Cardiac muscle cell (in vitro differentiated cells and primary cell): ENCODE results near the gene OR4K15. TPM values are rescaled to one million over a fixed set of nuclear protein-coding genes. Genes with fewer than 3 reads are reported as not detected.

Source experiments
- DNase-seq, 2 donors: peaks; one replicate each; pipeline versions ENCODE4 v3.0.0 to v3.0.0-alpha.2; 2010 to 2017; ENCODE audit warnings: low read depth in 1 of 2, low spot score in 1 of 2
- H3K27ac ChIP-seq: fragments of 200-600 bp; sonication (generic); 2 replicates; pipeline ENCODE4 v1.5.1; 2016
- H3K27me3 ChIP-seq: fragments of 200-600 bp; sonication (generic); 2 replicates; pipeline ENCODE4 v1.6.0; 2016; ENCODE audit warnings: control low read depth
- H3K36me3 ChIP-seq: fragments of 200-600 bp; sonication (generic); 2 replicates; pipeline ENCODE4 v1.5.1; 2016; ENCODE audit warnings: control low read depth
- H3K4me1 ChIP-seq: fragments of 200-600 bp; sonication (generic); 2 replicates; pipeline ENCODE4 v1.8.1; 2017; ENCODE audit warnings: low read depth, mild to moderate bottlenecking, mixed run types
- H3K4me3 ChIP-seq: fragments of 200-600 bp; sonication (generic); 2 replicates; pipeline ENCODE4 v1.5.1; 2016; ENCODE audit warnings: mild to moderate bottlenecking
- H3K9me3 ChIP-seq: fragments of 200-600 bp; sonication (generic); 2 replicates; pipeline ENCODE4 v1.5.1; 2017; ENCODE audit warnings: low read depth, mild to moderate bottlenecking, control low read depth
- polyA plus RNA-seq: library from polyadenylated mRNA; unstranded; fragments of >200 nt; fragmentation: Nextera tagmentation; extraction: Ambion mirVana; gene quantifications from 2 replicates; pipeline ENCODE4 v1.2.1, GENCODE V29; 2016
- total RNA-seq: library from RNA; depleted of rRNA; stranded (reverse); fragments of >200 nt; gene quantifications from 2 replicates; pipeline ENCODE4 v1.2.3, GENCODE V29; 2016
- TF ChIP-seq, protein P1 (sequence below): IDR thresholded peaks from 2 replicates; pipeline ENCODE4 v1.5.1; 2012; ENCODE audit warnings: low read depth, mild to moderate bottlenecking, low read length

The OR4K15 gene
- total and polyA plus RNA-seq, 2 experiments from 2014 or later = not detected

DNA sequence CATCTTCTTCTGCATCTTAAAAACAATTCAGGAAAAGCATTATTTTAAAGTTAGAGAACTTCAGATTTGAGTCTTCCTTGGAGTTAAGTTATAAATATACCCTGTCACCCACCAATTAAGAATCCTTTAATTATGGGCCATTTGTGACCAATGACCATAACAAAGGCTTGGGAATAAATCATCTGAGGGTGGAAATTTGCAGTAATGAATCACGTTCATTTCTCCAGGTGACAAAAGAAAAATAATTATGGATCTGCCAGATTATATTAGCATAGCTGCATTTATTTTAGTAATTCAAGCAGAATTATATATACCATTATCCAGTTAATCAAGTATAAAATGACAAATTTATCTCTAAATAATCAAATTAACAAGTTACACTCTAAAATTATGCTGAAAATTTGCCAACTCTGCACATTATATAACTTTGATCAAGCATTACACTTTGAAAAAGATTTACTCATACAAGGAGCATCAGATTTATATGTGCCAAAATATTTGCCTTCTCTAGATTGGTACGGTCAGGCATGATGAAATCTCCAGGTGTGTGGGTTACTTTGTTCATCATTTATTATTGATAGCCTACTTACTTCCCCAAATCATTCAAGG lies 44.0 kb downstream of the OR4K15 start, which contains the start of gene OR4K14:
Gene OR4K14, minus strand, starts transcription at position 51 of the 609 bp plus-strand sequence. CDS start 4,114 bp downstream, outside the sequence.
- no peak for DNase-seq
- no peak within 1 kb of the TSS for H3K27ac ChIP-seq
- no peaks in the 10 kb centered on the region for H3K4me1 ChIP-seq
- TF ChIP-seq, protein P1, sequence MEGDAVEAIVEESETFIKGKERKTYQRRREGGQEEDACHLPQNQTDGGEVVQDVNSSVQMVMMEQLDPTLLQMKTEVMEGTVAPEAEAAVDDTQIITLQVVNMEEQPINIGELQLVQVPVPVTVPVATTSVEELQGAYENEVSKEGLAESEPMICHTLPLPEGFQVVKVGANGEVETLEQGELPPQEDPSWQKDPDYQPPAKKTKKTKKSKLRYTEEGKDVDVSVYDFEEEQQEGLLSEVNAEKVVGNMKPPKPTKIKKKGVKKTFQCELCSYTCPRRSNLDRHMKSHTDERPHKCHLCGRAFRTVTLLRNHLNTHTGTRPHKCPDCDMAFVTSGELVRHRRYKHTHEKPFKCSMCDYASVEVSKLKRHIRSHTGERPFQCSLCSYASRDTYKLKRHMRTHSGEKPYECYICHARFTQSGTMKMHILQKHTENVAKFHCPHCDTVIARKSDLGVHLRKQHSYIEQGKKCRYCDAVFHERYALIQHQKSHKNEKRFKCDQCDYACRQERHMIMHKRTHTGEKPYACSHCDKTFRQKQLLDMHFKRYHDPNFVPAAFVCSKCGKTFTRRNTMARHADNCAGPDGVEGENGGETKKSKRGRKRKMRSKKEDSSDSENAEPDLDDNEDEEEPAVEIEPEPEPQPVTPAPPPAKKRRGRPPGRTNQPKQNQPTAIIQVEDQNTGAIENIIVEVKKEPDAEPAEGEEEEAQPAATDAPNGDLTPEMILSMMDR = no peak
- no peaks in the 10 kb centered on the region for H3K27me3 ChIP-seq
- H3K4me3 ChIP-seq = no peak within 1 kb of the TSS
- H3K36me3 ChIP-seq = no peaks in the 10 kb centered on the region
- H3K9me3 ChIP-seq = peaks cover 7% of the 10 kb centered on the region

Other genes with a start within 250 kb of the OR4K15 start
- not detected in 2 replicates for gene OR4Q3, start 232.0 kb upstream of the OR4K15 start, total RNA-seq
- not detected in 2 replicates for gene OR4Q3, start 232.0 kb upstream of the OR4K15 start, polyA plus RNA-seq
- not detected in 2 replicates for gene OR4M1, start 202.1 kb upstream of the OR4K15 start, total RNA-seq
- not detected in 2 replicates for gene OR4M1, start 202.1 kb upstream of the OR4K15 start, polyA plus RNA-seq
- not detected in 2 replicates for gene OR4N2, start 171.8 kb upstream of the OR4K15 start, total RNA-seq
- not detected in 2 replicates for gene OR4N2, start 171.8 kb upstream of the OR4K15 start, polyA plus RNA-seq
- not detected in 2 replicates for gene OR4K2, start 100.4 kb upstream of the OR4K15 start, total RNA-seq
- not detected in 2 replicates for gene OR4K2, start 100.4 kb upstream of the OR4K15 start, polyA plus RNA-seq
- not detected in 2 replicates for gene OR4K5, start 55.0 kb upstream of the OR4K15 start, total RNA-seq
- not detected in 2 replicates for gene OR4K5, start 55.0 kb upstream of the OR4K15 start, polyA plus RNA-seq
- gene OR4K1, start 44.7 kb upstream of the OR4K15 start, total RNA-seq = not detected in 2 replicates
- gene OR4K1, start 44.7 kb upstream of the OR4K15 start, polyA plus RNA-seq = not detected in 2 replicates
- not detected in 2 replicates for gene OR4Q2, start 26.6 kb downstream of the OR4K15 start, total RNA-seq
- not detected in 2 replicates for gene OR4Q2, start 26.6 kb downstream of the OR4K15 start, polyA plus RNA-seq
- gene OR4K14, start 43.7 kb downstream of the OR4K15 start, total RNA-seq = not detected in 2 replicates
- not detected in 2 replicates for gene OR4K14, start 43.7 kb downstream of the OR4K15 start, polyA plus RNA-seq
- not detected in 2 replicates for gene OR4K13, start 60.4 kb downstream of the OR4K15 start, total RNA-seq
- not detected in 2 replicates for gene OR4K13, start 60.4 kb downstream of the OR4K15 start, polyA plus RNA-seq
- gene OR4L1, start 84.5 kb downstream of the OR4K15 start, total RNA-seq = not detected in 2 replicates
- gene OR4L1, start 84.5 kb downstream of the OR4K15 start, polyA plus RNA-seq = not detected in 2 replicates
- gene OR4K17, start 135.1 kb downstream of the OR4K15 start, total RNA-seq = not detected in 2 replicates
- not detected in 2 replicates for gene OR4K17, start 135.1 kb downstream of the OR4K15 start, polyA plus RNA-seq
- gene OR4N5, start 163.2 kb downstream of the OR4K15 start, total RNA-seq = not detected in 2 replicates
- not detected in 2 replicates for gene OR4N5, start 163.2 kb downstream of the OR4K15 start, polyA plus RNA-seq
- not detected in 2 replicates for gene OR11G2, start 215.3 kb downstream of the OR4K15 start, total RNA-seq
- gene OR11G2, start 215.3 kb downstream of the OR4K15 start, polyA plus RNA-seq = not detected in 2 replicates
- gene OR11H6, start 248.1 kb downstream of the OR4K15 start, total RNA-seq = not detected in 2 replicates
- gene OR11H6, start 248.1 kb downstream of the OR4K15 start, polyA plus RNA-seq = not detected in 2 replicates